HG03457 (cell line): ENCODE data around the gene TCF7L1.

Experiments
- ATAC-seq: cut with Tn5 transposase; IDR thresholded peaks from one replicate; pipeline ENCODE4 v1.9.1; 2021; ENCODE audit warnings: moderate number of reproducible peaks; ENCODE audit not compliant: unreplicated experiment

TCF7L1 gene

DNA sequence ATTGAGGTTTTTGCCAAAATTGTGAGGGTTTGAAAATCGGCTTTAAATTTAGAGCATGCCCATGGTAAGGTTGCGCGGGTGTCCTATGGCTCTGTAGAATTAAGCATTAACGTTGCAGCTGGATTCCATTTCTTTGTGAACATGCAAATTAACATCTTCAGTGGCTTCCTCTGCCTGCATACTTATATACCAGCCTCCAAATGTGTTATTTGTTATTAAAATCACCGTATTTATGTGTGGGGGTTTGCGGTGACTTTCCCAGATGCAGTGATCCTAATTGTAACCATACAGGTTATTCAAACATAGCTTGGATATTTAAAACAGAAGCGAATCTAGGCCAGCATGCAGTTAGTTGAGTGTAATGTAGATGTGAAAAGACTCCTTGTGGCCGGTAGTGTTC lies 114.4 kb downstream of the TCF7L1 start:
- ATAC-seq = no peak

DNA sequence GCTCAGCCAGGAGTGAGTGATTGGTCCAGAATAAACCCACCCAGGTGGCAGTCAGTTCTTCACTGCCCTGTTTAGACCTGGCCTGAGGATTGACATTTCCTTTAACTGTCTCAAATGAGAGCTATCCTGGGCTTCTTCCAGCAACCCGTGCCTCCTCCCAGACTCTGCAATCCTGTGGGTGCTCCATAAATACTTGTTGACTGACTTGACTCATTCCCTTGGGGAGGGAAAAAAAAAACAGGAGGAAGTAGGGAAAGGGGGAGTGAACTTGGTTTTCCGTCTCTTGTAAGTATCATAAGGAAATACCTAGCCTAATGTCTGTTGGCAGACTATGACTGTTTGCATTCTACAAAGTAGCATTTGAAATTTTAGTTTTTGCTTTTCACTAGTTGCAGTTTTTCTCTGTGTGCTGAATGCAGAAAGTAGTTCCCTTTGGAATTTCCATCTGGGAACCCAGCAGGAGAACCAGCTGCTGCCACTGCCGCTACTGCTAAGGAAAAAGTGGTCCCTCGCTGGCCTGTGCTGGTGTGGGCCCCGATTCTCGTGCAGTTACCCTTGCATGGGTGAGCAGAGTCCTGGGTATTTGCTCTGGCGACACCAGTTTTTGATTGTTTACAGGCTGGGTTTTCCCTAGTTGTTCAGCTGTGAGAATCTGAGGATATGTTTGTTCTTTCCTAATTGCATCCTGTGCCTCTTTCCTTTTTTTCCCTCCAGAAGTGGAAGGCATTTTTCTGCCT lies 115.7 kb downstream of the TCF7L1 start:
- no peak for ATAC-seq

- ATAC-seq = no peak
Observed at GRCh38 chr2:85250045-85250444, 116.9 kb downstream of the TCF7L1 start.

GRCh38 chr2:85251070-85251616 lies 118.0 kb downstream of the TCF7L1 start:
- ATAC-seq = no peak

DNA sequence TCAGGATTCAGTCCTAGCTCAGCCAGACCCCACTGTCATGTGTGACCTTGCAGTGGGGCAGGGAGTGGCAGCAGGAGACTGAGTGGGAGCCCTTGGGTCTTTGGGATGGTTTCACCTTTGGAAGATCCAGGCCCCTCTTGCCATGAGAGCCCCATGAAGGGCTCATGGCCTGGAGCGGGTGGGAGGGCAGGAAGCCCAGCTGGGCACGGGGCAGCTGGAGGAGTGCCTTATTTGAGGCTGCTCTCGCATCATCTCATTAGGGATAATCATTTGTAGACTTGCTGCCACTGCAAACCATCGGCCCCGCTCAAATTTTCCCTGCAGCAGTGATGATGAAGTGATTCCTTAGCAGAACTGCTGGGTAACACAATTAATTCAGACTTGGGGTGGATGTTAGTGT lies 120.7 kb downstream of the TCF7L1 start:
- no peak for ATAC-seq

- no peak for ATAC-seq
Observed at GRCh38 chr2:85254540-85255300, 121.5 kb downstream of the TCF7L1 start.

- no peak for ATAC-seq
Observed at GRCh38 chr2:85255456-85255812, 122.2 kb downstream of the TCF7L1 start.

DNA sequence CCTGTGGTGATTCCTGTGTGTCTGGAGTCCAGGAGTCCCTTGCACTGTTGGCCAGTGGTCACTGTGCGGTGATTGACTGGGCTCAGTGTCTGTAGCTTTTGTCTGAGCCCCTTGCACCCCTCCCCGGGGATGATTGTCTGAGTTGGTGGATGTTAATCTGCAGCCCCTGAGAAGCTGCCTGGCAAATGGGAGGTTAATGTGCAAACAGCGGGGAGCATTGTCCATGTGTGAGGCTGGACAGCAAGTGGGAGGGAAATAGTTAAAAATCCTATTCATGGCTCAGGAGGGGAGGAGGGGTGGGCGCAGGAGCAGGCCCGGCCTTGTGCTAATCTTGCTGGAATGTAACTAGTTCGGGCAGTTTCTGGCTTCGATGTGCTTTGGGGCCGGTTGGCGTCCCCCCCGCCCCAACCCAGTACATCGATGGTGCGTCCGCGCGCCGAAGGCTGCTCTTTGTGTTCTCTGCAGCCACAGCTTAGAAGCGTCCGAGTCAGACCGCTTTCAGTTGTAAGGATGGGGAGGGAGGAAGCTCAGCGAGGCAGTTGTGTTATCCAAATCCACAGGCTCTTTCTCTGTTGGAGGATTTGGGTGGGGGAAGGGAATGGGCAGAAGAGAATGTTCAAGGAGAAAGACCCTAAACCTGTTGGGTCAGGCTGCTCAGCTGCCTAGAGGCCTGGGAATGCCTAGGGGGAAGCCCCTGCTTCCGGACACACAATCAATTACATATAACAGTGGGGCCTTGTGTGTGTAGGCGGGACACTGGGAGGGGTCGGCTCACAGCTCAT lies 122.8 kb downstream of the TCF7L1 start:
- no peak for ATAC-seq

- ATAC-seq = no peak
Observed at GRCh38 chr2:85257359-85257969, 124.3 kb downstream of the TCF7L1 start.

DNA sequence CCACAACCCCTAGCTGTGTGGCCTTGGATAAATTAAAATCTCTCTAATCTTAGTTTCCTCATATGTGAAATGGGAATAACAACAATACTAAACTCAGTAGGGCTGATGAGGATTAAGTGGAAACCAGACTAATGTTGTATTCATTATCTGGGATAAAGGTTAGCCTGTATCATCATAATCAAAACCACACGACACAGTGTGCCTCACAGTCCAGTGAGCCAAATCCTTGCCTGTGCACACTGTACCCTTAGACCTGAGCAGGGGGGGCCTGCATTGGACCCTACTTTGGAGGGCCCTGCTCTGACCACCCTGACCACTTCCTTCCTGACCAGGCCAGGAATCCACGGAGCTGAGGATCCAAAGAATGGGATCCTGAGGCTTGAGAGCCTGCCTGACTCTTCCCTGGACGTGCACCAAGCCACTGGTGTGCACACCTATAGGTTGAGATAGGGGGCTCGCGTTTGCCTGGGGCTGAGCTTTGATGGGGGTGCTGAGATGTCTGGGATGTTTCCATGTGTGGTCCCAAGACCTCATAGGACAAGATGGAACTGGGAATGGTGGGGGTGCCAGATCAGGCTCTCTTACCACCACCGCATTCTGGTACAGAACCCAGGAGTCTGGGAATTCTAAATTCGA lies 124.9 kb downstream of the TCF7L1 start:
- no peak for ATAC-seq

- ATAC-seq = no peak
Observed at GRCh38 chr2:85259101-85259590, 126.0 kb downstream of the TCF7L1 start.

DNA sequence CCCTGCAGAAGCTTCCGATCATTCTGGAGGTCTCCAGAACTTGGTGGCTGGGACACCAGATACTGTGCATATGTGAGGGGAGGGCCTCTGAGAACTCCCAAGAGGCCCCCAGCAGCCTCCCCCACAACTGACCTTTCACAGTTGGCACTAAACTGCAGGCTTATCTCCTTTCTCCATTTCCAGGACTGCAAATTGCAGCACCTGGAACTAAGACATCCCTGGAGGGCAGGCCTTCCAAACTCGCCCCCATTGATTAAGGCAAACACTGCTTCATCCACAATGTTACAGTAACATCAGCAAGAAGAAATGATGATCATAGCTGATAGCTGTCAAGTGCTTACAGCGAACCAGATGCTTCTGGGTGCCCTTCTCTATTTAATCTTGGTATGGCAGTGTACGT lies 126.7 kb downstream of the TCF7L1 start:
- ATAC-seq = no peak

DNA sequence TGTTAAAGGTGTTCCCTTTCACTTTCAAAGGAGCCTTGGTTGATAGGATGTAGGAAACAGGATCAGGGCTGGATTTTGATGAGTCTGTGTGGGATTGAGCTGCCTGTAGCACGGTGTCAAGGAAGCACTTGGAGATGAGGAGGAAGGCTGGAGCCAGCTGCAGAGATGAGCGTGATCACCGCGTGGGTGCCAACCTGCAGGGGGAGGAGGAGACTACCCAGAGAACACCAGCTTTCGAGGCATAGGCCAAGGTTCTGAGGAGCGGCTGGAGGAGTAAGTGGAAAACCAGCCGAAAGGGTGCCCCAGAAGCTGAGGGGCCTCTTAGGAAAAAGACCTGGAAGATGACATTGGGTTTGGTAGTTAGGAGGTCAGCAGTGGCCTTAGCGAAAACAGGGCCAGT lies 130.4 kb downstream of the TCF7L1 start:
- no peak for ATAC-seq

GRCh38 chr2:85264471-85264870 lies 131.3 kb downstream of the TCF7L1 start:
- no peak for ATAC-seq

GRCh38 chr2:85265304-85265703 lies 132.1 kb downstream of the TCF7L1 start:
- ATAC-seq = no peak

DNA sequence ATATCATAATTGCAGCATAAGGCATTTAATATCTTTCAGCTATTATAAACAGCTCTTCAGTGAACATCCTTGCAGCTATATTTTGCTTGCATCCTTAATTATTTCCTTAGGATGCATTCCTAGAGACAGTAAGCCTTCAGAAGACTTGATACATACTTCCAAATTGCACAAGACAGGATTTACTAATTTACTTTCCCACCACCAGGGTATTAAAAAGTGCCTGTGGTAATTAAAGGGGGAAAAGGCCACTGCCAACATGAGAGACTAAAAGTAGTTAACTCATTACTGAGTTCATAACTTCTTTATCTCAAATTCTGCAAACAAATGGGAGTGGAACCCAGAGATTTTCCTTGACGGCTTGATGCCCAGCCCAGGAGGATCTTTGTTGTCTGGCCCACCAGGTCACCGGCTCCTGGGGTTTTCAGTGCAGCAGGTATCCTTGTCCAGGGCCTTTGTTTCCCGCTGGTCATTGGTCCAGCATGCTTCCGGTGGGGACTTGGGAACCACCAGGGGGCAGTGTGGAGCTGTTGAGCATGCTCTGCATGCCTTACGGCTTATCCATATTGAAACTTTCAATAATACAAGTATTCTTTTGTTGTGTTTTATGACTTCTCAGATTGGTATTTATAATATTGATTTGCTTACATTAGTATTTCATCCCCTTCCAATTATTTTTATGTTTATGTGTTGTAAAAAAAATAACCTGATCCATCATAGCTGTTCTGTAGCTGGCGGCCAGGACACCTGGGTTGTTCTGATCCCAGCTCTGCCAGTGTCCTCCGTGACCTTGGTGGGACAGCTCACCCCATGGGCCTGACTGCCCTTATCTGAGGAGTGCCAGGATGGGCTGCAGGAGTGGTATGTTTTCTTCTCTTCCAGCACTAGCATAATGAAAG lies 133.2 kb downstream of the TCF7L1 start:
- ATAC-seq = no peak

DNA sequence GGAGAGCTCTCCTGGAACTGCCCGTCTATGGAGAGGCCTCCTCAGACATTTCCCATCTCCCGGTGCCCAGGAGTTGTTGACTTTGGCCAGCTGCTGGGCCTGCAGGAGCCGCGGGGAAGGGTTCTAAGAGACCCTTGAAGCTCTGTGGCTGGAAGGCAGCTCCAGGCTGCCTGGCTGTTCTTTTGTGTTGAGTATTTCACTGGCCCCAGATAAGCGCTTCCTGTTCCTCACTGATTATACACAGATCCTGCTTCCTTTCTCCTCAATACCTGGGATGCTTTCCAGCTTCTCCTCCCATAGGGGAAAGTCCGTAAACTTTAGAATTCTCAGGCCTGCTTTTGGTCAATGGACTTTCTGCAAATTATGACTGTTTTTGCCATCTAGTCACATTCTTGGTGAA lies 136.8 kb downstream of the TCF7L1 start:
- no peak for ATAC-seq

DNA sequence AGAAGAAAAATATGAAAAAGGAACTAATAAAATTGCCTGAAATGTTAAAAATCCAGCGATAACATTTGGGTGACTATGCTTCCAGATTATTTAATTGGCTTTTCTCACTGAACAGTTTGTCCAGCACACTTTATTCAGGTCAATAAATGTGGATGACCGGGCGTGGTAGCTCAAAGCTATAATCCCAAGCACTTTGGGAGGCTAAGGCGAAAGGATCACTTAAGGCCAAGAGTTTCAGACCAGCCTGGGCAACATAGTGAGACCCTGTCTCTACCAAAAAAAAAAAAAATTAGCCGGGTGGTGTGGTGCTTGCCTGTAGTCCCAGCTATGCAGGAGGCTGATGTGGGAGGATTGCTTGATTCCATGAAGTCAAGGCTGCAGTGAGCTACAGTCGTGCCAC lies 139.2 kb downstream of the TCF7L1 start:
- ATAC-seq = no peak
